ENCODE results near the gene FES.

DNA sequence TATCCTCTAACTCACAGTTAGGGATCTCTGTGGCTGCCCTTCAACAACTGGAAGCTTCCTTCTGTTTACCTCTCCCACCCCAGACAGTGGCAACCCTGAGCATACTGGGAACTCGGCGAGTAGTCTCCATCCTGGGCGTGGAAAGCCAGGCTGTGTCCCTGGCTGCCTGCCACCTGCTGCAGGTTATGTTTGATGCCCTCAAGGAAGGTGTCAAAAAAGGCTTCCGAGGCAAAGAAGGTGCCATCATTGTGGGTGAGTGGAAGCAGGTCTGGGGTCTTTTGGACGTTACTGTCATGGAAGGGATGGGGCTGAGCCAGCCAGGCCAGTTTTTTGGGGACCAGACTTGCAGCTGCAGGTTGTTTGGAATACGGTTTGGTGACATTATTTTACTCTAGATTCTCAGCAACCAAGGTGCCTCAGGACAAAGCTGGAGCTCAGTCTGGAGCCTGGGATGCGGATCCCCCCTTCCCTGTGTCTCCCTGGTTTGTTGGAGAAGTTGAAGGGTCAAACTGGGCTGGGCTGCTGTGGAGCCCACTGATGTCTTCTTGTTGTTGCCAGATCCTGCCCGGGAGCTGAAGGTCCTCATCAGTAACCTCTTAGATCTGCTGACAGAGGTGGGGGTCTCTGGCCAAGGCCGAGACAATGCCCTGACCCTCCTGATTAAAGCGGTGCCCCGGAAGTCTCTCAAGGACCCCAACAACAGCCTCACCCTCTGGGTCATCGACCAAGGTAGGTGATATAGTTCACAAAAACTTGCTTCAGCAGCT lies 58.2 kb downstream of the FES start:
- TF ChIP-seq, protein P1, sequence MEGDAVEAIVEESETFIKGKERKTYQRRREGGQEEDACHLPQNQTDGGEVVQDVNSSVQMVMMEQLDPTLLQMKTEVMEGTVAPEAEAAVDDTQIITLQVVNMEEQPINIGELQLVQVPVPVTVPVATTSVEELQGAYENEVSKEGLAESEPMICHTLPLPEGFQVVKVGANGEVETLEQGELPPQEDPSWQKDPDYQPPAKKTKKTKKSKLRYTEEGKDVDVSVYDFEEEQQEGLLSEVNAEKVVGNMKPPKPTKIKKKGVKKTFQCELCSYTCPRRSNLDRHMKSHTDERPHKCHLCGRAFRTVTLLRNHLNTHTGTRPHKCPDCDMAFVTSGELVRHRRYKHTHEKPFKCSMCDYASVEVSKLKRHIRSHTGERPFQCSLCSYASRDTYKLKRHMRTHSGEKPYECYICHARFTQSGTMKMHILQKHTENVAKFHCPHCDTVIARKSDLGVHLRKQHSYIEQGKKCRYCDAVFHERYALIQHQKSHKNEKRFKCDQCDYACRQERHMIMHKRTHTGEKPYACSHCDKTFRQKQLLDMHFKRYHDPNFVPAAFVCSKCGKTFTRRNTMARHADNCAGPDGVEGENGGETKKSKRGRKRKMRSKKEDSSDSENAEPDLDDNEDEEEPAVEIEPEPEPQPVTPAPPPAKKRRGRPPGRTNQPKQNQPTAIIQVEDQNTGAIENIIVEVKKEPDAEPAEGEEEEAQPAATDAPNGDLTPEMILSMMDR (conservative IDR thresholded peaks at IDR 0.05 in 1 of 2, IDR thresholded peaks at IDR 0.05 in 1 of 2; ENCODE audit: low read depth in 1 of 2, low read length in 2 of 2), result no peak
- TF ChIP-seq EZH2 (IDR thresholded peaks at IDR 0.05; ENCODE audit: low read length, missing control alignments), result no peak
